Measurements from ENCODE around the gene HTRA3.

The HTRA3 gene

GRCh38 chr4:8269535-8270417, at the start of gene HTRA3:
Gene HTRA3, plus strand, starts transcription at chr4:8269754. Its CDS starts 215 bp downstream, at chr4:8269969.
- DNase-seq (ENCODE audit: low read depth), result no peak

- no peak for DNase-seq (ENCODE audit: low read depth)
These were observed 48.7 kb upstream of the HTRA3 start for GRCh38 chr4:8220661-8221450.

- no peak for DNase-seq (ENCODE audit: low read depth)
These were observed 48.1 kb upstream of the HTRA3 start for GRCh38 chr4:8221476-8221875.

- no peak for DNase-seq (ENCODE audit: low read depth)
These were observed 47.6 kb upstream of the HTRA3 start for GRCh38 chr4:8221985-8222384.

- DNase-seq (ENCODE audit: low read depth), result no peak
These were observed 46.8 kb upstream of the HTRA3 start for GRCh38 chr4:8222609-8223388.

GRCh38 chr4:8224267-8224974, 45.1 kb upstream of the HTRA3 start:
- no peak for DNase-seq (ENCODE audit: low read depth)

GRCh38 chr4:8224975-8225625, 44.5 kb upstream of the HTRA3 start:
- DNase-seq (ENCODE audit: low read depth), result no peak

GRCh38 chr4:8225706-8226443, 43.7 kb upstream of the HTRA3 start:
- no peak for DNase-seq (ENCODE audit: low read depth)

GRCh38 chr4:8227201-8227770, 42.3 kb upstream of the HTRA3 start:
- no peak for DNase-seq (ENCODE audit: low read depth)

- DNase-seq (ENCODE audit: low read depth), result no peak
These were observed 41.7 kb upstream of the HTRA3 start for GRCh38 chr4:8227771-8228318.

- DNase-seq (ENCODE audit: low read depth), result peak; percentile 48
These were observed 41.0 kb upstream of the HTRA3 start for GRCh38 chr4:8228319-8229250.

GRCh38 chr4:8229331-8229975, 40.1 kb upstream of the HTRA3 start:
- DNase-seq (ENCODE audit: low read depth), result no peak

GRCh38 chr4:8230033-8230432, 39.5 kb upstream of the HTRA3 start:
- no peak for DNase-seq (ENCODE audit: low read depth)

- no peak for DNase-seq (ENCODE audit: low read depth)
These were observed 38.7 kb upstream of the HTRA3 start for GRCh38 chr4:8230891-8231290.

- DNase-seq (ENCODE audit: low read depth), result no peak
These were observed 38.0 kb upstream of the HTRA3 start for GRCh38 chr4:8231551-8232049.

- no peak for DNase-seq (ENCODE audit: low read depth)
These were observed 36.8 kb upstream of the HTRA3 start for GRCh38 chr4:8232748-8233147.

- DNase-seq (ENCODE audit: low read depth), result no peak
These were observed 35.7 kb upstream of the HTRA3 start for GRCh38 chr4:8233672-8234484.
